GM18858 (cell line): ENCODE data around the gene MVB12B.
"Not testable (repeated sequence)": the region's sequence is repeated elsewhere in the genome, so short reads cannot be mapped to it uniquely, and the experiment has no call there.

Experiments used
- ATAC-seq: cut with Tn5 transposase; IDR thresholded peaks from one replicate; pipeline ENCODE4 v1.9.1; 2021; ENCODE audit not compliant: unreplicated experiment

MVB12B gene

DNA sequence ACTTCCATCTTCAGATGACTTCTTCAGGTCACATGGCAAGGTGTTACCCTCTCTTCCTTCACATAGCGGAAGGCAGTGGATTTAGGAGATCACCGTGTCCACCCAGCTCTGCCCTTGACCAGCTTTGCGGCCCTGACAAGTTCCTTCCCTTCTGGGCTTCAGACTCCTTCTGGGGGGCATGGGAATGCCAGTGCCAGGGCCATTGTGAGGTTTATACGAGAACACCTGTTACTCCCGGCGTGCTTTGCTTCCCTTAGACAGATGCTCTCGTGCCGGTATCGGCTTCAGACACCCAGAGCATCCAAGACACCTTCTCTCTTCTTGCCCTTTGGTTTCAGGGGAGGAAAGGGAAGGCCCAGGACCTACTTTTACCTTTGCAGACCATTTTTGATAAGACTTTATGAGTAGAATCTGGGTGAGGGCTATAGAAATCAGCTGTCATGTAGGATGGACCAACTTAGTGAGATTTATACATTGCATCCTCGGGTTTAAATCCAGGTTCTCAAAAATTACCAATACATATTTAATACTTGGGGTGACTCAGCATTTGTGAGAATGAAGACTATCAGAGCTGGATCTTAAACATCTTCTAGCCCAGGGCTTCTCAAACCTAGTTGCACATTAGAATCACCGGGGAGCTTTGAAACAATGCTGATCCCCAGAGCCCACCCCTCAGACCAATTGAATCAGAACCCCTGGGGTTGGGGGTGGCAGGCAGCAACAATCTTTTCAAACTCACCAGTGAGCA lies 138.2 kb downstream of the MVB12B start:
- ATAC-seq, result no peak

DNA sequence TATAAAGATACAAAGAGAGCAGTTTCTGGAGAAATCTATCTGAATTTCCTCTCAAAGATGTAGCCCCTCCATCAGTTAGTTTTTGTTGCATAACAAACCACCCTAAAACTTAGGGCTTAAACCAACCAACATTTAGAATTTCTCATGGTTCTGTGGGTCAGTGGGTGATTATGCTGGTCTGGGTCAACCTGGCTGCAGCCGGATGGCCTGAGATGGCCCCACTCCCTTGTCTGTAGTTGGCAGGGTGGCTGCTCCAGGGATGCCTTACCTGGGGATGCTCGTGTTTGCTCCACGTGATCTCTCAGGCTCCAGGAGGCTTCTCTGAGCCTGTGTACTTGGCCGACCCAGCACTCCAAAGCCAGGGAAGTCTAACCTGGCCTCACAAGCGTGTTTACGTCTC lies 139.3 kb downstream of the MVB12B start:
- ATAC-seq, result no peak

DNA sequence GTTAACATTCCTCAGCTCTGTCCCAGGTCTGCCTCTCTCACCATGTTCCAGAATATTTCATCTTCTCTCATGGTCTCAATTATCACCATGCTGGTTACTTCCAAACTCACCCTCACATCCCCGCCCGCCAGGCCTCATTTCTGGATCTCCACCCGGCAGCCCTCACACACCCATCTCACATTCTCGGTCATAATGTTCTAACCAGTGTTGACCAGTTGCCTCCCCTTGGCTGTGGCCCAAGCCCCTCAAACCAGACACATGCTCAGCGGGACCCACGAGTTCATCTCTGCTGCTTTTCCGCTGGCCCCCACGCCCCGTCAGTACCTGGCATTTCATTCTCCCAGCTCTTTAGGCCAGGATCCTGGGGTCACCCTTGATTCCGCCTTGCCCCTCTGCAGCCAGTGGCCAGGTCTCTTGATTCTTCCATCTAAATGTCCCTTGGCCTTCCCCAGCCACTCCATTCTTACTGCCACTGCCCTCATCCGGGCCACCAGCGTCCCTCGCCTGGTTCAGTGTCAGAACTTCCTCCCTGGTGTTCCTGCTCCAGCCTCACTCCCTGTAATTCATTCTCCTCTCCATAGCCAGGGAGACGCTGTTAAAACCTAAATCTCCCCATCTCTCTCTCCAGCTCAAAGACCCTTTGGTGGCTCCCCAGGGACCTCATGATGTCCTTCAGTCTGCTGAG lies 141.7 kb downstream of the MVB12B start:
- no peak for ATAC-seq

DNA sequence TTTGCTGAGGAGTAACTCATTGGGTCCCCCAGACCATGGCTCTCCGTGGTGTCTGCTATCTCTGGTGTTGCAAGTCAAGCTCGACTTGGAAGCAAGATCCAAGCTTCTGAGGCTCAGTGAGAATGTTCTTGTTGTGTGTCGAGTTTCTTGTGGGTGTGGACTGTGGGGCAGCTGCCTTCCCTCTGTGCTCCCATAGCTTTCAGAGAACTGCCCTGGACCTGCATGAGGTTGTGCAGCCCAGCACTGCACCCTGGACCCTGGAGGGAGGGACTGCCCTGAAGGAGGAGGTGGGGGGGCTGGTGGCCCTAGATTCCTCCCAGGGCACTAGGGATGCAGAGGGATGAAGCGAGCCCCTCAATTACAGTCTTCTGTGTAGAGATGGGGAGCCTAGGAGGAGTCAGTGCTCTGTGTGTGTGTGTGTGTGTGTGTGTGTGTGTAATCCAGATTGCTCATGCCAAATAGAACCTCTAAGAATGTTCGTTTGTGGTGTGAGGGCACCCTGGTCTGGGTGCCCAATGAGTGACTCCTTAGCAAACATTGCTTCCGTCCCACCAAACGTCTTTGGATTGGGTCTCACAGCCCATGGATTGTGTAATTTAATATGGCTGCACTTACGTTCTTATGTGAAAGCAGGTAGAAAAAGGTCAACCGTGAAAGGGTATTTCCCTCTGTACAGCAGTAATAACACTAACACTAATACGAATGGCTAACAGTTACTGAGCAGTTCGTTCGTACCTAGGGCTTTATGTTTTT lies 143.8 kb downstream of the MVB12B start:
- no peak for ATAC-seq

DNA sequence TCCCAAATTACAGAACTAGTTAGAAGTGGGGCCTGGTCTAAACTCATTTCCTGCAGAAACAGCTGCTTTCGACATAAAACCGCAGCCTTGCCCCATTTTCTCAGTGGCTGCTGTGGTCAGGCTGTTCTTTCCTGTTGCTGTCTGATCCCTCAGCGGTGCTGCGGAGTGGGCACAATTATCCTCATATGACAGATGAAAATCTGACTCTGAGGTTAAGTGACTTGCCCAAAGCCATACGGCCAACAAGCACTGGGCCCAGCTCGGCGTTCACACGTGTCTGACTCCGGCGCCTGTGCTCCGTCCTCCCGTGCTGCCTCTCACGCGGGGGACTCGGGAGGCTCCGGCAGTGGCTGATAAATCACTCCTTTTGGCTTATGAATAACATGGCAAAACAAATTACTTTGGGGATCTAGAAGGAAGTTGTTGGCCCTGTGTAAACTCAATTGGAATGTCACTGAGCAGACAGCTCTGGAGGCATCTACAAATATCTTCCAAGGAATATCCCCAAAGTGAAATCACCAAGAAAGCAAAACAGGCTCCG lies 144.5 kb downstream of the MVB12B start:
- no peak for ATAC-seq

DNA sequence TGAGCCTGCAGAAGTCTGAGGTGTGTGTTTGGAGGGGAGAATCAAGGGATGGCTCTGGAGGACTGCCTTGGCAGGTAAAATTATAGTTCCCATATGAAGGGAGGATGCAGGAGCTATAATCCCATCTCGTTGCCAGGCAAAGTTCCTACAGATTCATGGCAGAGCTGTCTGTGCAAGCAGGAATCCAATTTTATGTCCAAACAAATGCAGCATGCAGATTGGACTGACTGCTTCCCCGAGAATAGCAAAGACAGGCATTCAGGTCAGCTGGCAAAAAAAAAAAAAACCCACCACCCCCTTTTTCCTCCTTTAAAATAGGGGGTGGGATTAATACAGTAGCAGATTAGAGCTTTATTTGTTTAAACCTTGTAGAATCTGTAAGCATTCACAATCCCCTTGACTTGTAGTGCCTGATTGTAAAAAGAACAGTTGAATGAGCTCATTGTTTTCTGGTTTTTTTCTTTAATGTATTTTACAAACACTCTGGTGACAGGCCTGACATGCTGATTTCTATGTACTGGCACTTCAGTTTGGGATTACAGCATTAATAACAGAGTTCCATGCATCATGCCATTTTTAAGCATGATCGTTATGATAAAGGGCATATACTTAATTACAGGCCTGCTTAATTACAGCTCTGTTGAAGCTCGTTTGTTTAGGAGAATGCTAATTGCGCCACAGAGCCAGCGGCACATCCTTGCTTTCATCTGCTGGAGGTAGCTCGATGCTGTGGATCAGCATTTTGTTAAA lies 145.7 kb downstream of the MVB12B start:
- no peak for ATAC-seq

DNA sequence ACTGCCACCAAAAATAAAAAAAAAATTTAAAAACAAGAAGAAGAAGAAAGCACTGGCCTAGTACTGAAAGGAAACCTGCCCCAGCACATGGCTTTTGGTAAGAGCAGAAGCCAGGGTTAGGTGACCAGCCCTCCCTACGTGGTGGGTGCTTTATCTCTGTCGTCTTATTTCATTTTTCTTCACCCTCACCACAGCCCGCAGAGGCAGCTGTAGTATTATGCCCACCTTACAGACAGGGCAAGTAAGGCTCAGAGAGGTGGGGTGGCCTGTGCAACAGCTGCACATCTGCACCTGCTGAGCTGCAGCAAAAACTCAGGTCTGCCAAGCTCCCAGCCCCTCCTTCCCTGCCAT lies 146.3 kb downstream of the MVB12B start:
- no peak for ATAC-seq

DNA sequence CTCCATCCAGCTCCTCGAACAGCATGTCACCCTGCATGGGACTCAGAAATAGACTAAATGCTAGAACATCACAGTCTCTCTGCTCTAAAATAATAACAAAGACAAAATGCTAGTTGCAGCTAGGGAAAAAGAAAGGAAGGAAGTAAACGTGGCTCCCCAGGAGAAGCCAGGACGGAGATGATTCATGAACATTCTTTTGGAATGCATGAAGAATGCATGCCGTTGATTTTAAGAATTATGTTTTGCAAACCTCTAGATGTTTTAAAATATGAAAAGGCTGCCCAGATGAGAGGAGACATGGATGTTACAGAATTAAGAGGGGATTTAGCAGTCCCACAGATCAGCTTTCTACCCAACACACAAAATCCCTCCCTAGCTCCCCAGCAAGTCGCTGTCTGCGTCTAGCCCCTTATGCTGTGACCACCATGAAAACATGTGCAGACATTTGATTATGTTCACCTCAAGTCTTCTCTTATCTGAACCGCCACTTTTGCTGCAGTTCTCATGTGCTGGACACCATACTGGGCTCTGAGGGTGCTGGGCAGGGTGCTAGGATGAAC lies 147.7 kb downstream of the MVB12B start:
- ATAC-seq, result no peak

DNA sequence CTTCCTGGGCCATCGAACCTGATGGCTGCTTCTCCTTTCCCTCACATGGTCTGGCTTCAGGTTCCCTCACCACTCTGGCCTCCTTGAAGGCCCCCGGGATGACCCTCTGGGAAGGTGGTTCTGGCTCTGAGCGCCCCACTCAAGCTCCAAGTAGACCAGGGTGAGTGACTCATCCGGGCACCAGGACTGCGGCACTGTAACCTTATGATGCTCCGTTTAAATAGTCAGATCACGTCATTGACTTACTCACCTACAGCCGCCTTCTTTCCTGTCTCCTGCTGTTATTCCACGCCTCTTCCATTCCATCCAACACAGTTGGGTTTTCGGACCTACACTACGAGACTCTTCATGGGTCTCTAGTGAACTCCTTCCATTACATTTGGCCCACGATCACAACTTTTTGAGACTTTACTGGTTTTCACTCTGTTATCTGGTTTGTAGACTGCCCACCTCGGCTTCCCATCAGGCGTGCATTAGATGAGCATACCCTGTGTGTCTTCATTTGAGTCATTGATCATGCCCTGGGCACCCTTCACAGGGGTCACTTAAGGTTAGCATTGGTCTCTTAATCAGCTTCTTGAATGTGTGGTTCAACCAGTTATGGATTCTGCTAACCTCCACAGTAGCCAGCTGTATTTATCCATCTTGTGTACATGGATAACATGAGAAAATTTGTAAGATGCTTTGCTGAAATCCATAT lies 148.3 kb downstream of the MVB12B start:
- ATAC-seq, result no peak

DNA sequence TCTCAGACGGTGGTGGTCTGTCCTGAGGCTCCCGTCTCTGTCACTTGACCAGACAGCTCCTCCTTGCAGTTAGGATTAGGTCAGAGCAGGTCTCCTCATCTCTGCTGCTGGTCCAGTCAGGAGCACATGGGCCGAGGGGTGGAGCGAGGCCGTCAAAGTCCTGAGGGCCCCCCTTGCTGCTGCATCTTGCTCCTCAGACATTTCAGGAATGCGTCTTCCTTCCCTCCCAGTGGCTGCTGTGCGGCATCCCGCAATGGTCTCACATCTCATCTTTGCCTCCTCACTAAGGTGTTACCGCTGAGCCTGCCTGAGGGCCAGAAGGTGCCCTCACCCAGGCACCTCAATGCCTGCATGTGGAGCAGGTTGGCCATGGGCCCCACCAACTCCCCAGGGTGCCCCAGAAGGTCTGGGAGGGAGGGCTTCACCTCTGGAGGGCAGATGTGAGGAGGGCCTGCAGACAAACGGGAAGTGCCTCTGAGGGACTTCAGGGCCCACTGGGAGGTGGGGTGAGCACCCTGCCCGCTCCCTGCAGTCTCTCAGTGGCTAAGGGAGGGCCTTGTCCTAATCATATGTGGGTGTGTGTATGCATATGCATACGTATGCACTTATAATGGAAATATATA lies 149.4 kb downstream of the MVB12B start:
- ATAC-seq, result no peak

DNA sequence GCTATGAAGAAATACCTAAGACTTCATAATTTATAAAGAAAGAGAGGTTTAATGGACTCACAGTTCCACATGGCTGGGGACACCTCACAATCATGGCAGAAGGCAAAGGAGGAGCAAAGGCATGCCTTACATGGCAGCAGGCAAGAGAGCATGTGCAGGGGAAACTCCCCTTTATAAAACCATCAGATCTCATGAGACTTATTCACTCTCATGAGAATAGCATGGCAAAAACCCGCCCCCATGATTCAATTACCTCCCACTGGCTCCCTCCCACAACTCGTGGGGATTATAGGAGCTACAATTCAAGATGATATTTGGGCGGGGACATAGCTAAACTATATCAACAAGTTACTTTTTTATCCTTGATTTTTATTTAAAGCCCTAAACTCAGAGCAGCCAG lies 150.8 kb downstream of the MVB12B start:
- ATAC-seq, result not testable (repeated sequence)

DNA sequence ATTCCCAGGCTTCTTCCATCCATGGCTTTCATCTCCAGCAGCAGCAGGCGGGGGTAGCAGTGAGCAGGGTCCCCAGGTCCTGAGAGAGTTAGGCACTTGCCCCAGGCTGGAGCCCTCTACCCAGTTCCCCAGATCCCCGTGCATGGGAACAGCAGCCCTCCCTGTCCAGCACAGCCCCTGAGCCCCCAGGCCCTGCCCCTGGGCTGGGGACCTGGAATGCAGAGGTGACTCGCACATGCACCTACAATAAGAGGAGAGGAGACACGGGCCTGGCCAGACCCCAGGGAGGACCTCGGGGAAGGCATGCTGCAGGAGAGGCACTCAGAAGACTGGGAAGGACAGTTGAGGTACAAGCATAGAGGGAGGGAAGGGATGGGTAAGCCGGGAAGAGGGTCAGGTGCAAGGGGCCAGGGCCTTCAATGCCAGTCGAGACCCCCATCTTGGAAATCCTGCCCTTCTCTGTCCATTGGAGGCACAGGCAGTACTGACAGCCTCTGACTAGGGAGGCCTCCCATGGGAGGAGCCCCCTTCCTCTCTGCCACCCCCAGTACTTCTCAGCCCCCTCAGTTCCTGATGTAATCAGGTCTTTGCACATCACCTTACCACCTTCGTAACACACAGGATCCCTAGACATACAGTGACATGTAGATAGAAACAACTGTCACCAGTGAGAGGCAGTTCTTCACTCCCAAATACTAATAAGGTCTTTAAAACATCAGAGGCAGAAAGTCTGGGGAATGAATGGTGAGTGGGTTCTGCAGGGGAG lies 151.8 kb downstream of the MVB12B start:
- no peak for ATAC-seq

DNA sequence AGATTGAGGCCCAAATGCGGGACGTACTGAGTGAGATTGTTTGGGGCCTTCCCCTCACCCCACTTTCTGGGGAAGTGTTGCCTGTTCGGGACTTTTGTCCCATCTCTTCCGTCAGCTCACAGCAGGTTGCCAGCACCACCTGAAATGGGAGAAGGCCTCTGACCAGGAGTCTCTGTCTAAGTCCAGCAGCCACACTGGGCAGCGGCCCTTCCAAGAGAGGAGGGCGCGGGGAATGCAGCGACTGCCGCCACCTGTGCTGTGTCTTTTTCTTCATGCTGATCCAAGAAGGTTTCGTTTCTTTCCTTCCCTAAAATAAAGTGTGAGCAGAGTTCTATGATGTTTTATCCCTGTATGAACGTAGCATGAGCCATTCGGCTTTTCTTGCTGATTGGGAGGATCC lies 152.9 kb downstream of the MVB12B start:
- no peak for ATAC-seq

DNA sequence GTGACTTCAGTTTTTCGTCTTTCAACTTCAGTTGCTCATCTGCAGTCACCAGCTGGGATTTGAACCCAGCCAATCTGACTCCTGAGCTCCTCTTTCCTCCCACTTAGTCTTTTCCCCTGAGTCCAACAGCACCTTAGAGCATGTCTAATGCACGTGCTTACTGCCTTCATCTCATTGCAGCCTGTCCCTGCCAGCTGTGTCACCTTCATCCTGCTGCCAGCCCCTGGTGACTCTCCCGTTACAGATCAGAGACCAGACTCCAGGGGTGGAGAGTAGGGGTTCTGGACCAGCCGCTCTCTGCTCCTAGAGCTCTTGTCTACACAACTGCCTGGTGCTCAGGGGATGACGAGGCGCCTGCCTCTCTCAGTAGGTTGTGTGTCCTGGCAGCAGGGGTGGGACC lies 154.2 kb downstream of the MVB12B start:
- ATAC-seq, result no peak

DNA sequence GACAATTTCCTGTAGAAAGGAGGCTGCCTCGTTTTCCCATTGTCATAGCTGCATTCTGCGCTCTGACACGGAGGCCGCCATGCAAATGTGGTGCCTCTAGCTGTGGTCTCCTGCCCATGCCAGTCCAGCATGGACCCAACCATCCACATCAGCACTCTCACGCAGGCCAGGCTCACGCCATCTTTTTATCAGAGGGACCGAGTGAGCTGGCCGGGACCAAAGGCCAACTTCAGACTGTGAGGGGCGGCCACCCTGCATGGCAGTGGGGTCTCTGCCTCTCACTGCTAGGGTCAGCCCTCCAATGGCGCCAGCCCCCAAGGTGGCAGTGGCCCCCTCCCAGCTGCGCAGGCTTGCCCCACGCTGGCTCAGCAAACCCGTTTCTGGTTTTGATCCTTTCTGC lies 155.2 kb downstream of the MVB12B start:
- ATAC-seq, result no peak

DNA sequence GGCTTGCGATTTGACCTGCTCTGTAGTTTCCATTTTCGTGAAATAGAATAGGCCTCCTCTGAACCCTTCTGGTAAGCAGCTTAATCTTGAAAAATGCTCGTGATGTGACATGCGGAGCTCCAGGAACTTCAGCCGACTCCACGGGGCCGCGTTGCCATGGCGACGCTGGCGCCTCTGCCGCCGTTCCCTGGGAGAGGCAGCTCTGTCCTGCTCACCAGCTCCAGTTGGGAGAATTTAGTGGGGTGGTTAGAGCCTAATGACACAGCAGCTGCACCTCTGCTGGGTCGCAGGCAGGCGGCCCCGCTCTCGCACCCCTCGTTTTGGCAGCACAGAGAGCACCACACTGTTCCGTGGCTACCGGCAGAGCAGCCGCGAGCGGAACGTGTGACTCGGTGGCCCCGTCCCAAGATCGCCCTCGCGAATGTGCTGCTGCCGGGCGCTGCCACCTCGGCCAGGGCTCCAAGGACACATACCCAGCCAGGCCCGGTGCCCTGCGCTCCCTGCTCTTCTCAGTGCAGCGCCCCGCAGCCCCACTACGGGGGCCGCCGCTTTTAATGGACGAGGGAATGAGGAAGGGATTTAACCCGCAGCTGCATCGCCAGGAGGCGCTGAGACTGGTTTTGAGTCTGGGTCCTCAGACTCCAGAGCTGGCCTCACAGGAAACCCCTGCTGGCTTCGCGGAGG lies 155.9 kb downstream of the MVB12B start:
- no peak for ATAC-seq

DNA sequence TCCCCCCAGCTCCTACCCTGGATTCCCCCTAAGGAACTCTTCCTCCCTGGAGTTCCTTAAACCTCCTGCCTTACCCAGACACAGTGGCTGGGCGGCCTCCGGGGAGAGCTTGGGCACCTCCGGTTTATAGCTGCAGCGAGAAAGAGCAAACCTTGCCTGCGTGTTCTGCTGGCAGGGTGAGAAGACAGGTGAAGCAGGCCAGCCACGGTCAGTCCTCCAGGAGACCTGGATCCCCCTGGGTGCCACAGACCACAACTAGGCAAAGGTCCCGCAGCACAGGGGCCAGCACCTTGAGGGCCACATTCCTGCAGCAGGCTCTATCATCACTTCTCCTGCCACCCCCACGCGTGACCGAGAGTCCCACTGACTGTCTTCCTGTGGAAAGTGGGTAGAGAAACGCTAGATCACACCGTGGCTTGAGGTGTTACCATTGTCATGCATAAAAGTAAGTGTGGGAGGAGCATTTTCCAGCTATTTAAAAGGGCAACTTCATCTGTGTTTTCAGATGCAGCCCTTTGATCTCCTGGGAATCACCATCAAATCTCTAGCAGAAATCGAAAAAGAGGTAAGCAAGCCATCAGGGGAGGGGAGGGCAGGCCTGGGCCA lies 156.9 kb downstream of the MVB12B start:
- ATAC-seq, result no peak

DNA sequence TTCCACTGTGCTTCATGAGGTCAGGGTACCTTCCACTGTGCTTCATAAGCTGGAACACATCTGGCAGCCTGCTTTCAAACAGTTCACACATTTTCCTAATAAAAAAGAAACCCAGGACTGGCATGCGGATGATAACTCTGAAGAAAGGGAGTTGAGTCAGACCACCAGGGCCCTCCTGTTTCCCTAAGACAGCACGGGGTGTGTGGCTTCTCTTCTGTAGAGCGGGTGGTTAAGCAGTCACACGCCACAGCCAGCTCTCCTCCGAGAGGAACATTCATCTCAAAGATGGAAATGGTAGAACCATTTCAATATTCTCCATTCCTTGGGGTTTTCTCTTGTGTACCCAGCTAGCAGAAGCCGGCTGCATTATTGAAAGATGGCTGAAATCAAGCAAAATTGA lies 159.0 kb downstream of the MVB12B start:
- no peak for ATAC-seq
